SK-N-SH (cell line): Measurements from ENCODE around the gene PWWP2B. TPM values are rescaled to one million over a fixed set of nuclear protein-coding genes. Genes with fewer than 3 reads are reported as not detected.

Experiments
- CTCF ChIA-PET: fragments of 300-600, 350-600 bp; formaldehyde crosslinking; extraction: SDS; loops from one replicate; lab custom pipeline; 2021; lab: Yijun Ruan, JAX
- POLR2A ChIA-PET: fragments of 350-600 bp; sonication (Branson Sonifier 250); formaldehyde crosslinking; extraction: SDS; loops from one replicate; lab custom pipeline; 2020; ENCODE audit warnings: antibody characterized with exemption, inconsistent platforms; lab: Yijun Ruan, JAX
- DNase-seq: peaks from one replicate; pipeline ENCODE4 v3.0.0; 2012
- H2AFZ ChIP-seq: fragments of 200-600 bp; sonication (generic); 2 replicates; pipeline ENCODE4 v1.8.1; 2016; ENCODE audit warnings: antibody characterized with exemption, mild to moderate bottlenecking, low read depth
- H3F3A ChIP-seq: fragments of 200-600 bp; sonication (generic); replicated peaks from 2 replicates; pipeline ENCODE3; 2016; ENCODE audit warnings: antibody characterized with exemption, mild to moderate bottlenecking; ENCODE audit not compliant: insufficient read depth
- H3K27ac ChIP-seq, 2 experiments: fragments of 200-500 bp in 1 of 2; fragments of 200-600 bp in 1 of 2; sonication (Bioruptor generic) in 1 of 2; sonication (generic), shearing (Covaris generic) in 1 of 2; 2 replicates each; pipeline versions ENCODE4 v1.5.1 to v1.6.1; 2014 to 2016; ENCODE audit warnings: low read depth in 2 of 2, inconsistent platforms in 1 of 2, low read length in 1 of 2, mild to moderate bottlenecking in 1 of 2, mixed read lengths in 1 of 2
- H3K27me3 ChIP-seq: fragments of 200-600 bp; sonication (generic), shearing (Covaris generic); 2 replicates; pipeline ENCODE4 v1.6.1; 2016; ENCODE audit warnings: mixed run types; ENCODE audit not compliant: insufficient read depth
- H3K36me3 ChIP-seq, 2 experiments: fragments of 200-500 bp in 1 of 2; fragments of 200-600 bp in 1 of 2; sonication (Bioruptor generic) in 1 of 2; sonication (generic) in 1 of 2; replicated peaks in 1 of 2; 2 replicates each; pipeline versions ENCODE3 to v1.5.1; 2014 to 2016; ENCODE audit warnings: low read length in 1 of 2, mild to moderate bottlenecking in 1 of 2; ENCODE audit not compliant: insufficient read depth in 2 of 2, control insufficient read depth in 1 of 2
- H3K4me1 ChIP-seq, 2 experiments: fragments of 200-500 bp in 1 of 2; fragments of 200-600 bp in 1 of 2; sonication (Bioruptor generic) in 1 of 2; sonication (generic), shearing (Covaris generic) in 1 of 2; 2 replicates each; pipeline versions ENCODE4 v1.5.1 to v1.6.1; 2014 to 2016; ENCODE audit warnings: low read depth in 1 of 2, low read length in 1 of 2, mixed run types in 1 of 2; ENCODE audit not compliant: insufficient read depth in 2 of 2, control insufficient read depth in 1 of 2
- H3K4me2 ChIP-seq: fragments of 200-600 bp; sonication (generic), shearing (Covaris generic); 2 replicates; pipeline ENCODE4 v1.6.1; 2017; ENCODE audit warnings: mixed run types
- H3K4me3 ChIP-seq, 2 experiments: fragments of 200-500 bp in 1 of 2; fragments of 200-600 bp in 1 of 2; sonication (Bioruptor generic) in 1 of 2; sonication (generic), shearing (Covaris generic) in 1 of 2; 2 replicates each; pipeline versions ENCODE4 v1.5.1 to v1.8.1; 2014 to 2016; ENCODE audit warnings: low read depth in 2 of 2, inconsistent platforms in 1 of 2, low read length in 1 of 2, mild to moderate bottlenecking in 1 of 2, mixed read lengths in 1 of 2, moderate library complexity in 1 of 2
- H3K79me2 ChIP-seq: fragments of 200-600 bp; sonication (generic); 2 replicates; pipeline ENCODE4 v1.8.1; 2017; ENCODE audit warnings: mild to moderate bottlenecking; ENCODE audit not compliant: insufficient read depth
- H3K9ac ChIP-seq: fragments of 200-600 bp; sonication (generic); 2 replicates; pipeline ENCODE4 v1.6.1; 2017; ENCODE audit warnings: mixed run types
- H3K9me2 ChIP-seq: fragments of 200-600 bp; sonication (generic); 2 replicates; pipeline ENCODE4 v1.6.1; 2017; ENCODE audit warnings: mixed run types
- H3K9me3 ChIP-seq: fragments of 200-600 bp; sonication (generic); 2 replicates; pipeline ENCODE4 v1.6.1; 2017; ENCODE audit warnings: mixed run types, mild to moderate bottlenecking, moderate library complexity
- H4K20me1 ChIP-seq: fragments of 200-600 bp; sonication (generic); 2 replicates; pipeline ENCODE4 v1.6.1; 2017; ENCODE audit warnings: mild to moderate bottlenecking, mixed run types; ENCODE audit not compliant: insufficient read depth
- CHD2 ChIP-seq: fragments of 150-350 bp; IDR thresholded peaks from 2 replicates; pipeline ENCODE4 v1.6.1; 2018; ENCODE audit warnings: low read length; ENCODE audit not compliant: partially characterized antibody
- CTCF ChIP-seq: fragments of 200-600 bp; sonication (generic); IDR thresholded peaks from 2 replicates; pipeline ENCODE4 v1.6.1; 2017; ENCODE audit warnings: antibody characterized with exemption, mild to moderate bottlenecking, moderate library complexity
- ELF1 ChIP-seq: IDR thresholded peaks from 2 replicates; pipeline ENCODE4 v1.4.0; 2012
- EP300 ChIP-seq, 2 experiments: IDR thresholded peaks; 2 replicates each; pipeline versions ENCODE4 v1.4.0 to v1.6.1; 2012; ENCODE audit warnings: borderline replicate concordance in 1 of 2, low read depth in 1 of 2, low read length in 1 of 2
- FOXJ3 ChIP-seq: sonication (generic); formaldehyde crosslinking; IDR thresholded peaks from 2 replicates; pipeline ENCODE4 v1.5.1; 2020; ENCODE audit warnings: mild to moderate bottlenecking, missing genetic modification reagents
- FOXM1 ChIP-seq: IDR thresholded peaks from 2 replicates; pipeline ENCODE4 v1.4.0; 2012; ENCODE audit warnings: low read depth, mild to moderate bottlenecking
- GATA2 ChIP-seq: sonication (generic); formaldehyde crosslinking; IDR thresholded peaks from 2 replicates; pipeline ENCODE4 v1.5.0; 2020; ENCODE audit warnings: mild to moderate bottlenecking, missing genetic modification reagents
- NFIC ChIP-seq: IDR thresholded peaks from 2 replicates; pipeline ENCODE4 v1.4.0; 2012; ENCODE audit warnings: borderline replicate concordance
- POLR2AphosphoS5 ChIP-seq: IDR thresholded peaks from 2 replicates; pipeline ENCODE4 v1.6.1; 2012; ENCODE audit warnings: low read depth, low read length
- RAD21 ChIP-seq: IDR thresholded peaks from 2 replicates; pipeline ENCODE4 v1.6.1; 2012; ENCODE audit warnings: mild to moderate bottlenecking, low read length
- RCOR1 ChIP-seq: fragments of 150-350 bp; IDR thresholded peaks from 2 replicates; pipeline ENCODE4 v1.6.1; 2017; ENCODE audit warnings: antibody characterized with exemption, low read length
- RFX5 ChIP-seq: IDR thresholded peaks from 2 replicates; pipeline ENCODE4 v1.6.1; 2012; ENCODE audit warnings: mild to moderate bottlenecking, improper control_type of control experiment, low read length
- RXRA ChIP-seq: IDR thresholded peaks from 2 replicates; pipeline ENCODE4 v1.4.0; 2012; ENCODE audit warnings: low read depth, mild to moderate bottlenecking, borderline replicate concordance
- TCF12 ChIP-seq: IDR thresholded peaks from 2 replicates; pipeline ENCODE4 v1.4.0; 2012
- USF1 ChIP-seq: IDR thresholded peaks from 2 replicates; pipeline ENCODE4 v1.4.0; 2012; ENCODE audit warnings: low read depth, borderline replicate concordance
- USF2 ChIP-seq: fragments of 150-350 bp; IDR thresholded peaks from 2 replicates; pipeline ENCODE4 v1.6.1; 2017; ENCODE audit warnings: antibody characterized with exemption, low read length, low read depth, borderline replicate concordance
- YY1 ChIP-seq: IDR thresholded peaks from 2 replicates; pipeline ENCODE4 v1.4.0; 2012; ENCODE audit warnings: low read depth, mild to moderate bottlenecking
- WGBS: methylation state at CpG from one replicate; pipeline ENCODE4 v1.1.6; 2017; ENCODE audit warnings: low lambda C conversion rate; 5-methylcytosine and 5-hydroxymethylcytosine counted together
- polyA plus RNA-seq, 3 experiments: library from polyadenylated mRNA; depleted of rRNA; stranded (reverse); fragments of >200 nt; gene quantifications; 2 replicates each; pipeline ENCODE4 v1.2.3, GENCODE V29; 2012

Gene PWWP2B
- polyA plus RNA-seq, 1 of the 3 experiments (the other 2 are of a cell fraction), result 2.4 TPM

GRCh38 chr10:132396494-132397035 is 435 bp upstream of the PWWP2B start:
- WGBS, result no CpG with 5 or more reads among the region's 80 CpGs

GRCh38 chr10:132397671-132398565 is 918 bp downstream of the PWWP2B start:
- WGBS, result 12% methylated on average over 20 of the region's 40 CpGs
- Histone ChIP-seq H3K27ac (peak overlapping the region in 1 of 2 experiments; percentile 82; a peak in 3 of 4 replicates), H3K9me3 (no peaks in the 10 kb centered on the region), H3K4me3 (peak overlapping the region; percentile 73 to 85), H3K4me1 (peaks cover 4 to 29% of the 10 kb centered on the region in 2 experiments; a peak in 2 of 4 replicates), H3F3A (peaks cover 3% of the 10 kb centered on the region), H3K79me2 (peaks cover 11% of the 10 kb centered on the region; the same call in 1 of the 2 replicates), H3K9me2 (no peaks in the 10 kb centered on the region), H3K27me3 (no peaks in the 10 kb centered on the region), H3K36me3 (no peaks in the 10 kb centered on the region), H2AFZ (peak overlapping the region; percentile 56; the same call in 1 of the 2 replicates), H3K4me2 (peak overlapping the region; percentile 100), H4K20me1 (no peaks in the 10 kb centered on the region), H3K9ac (peak overlapping the region; percentile 64)
- ChIA-PET CTCF (interaction anchor here (0.8 to 1.8 kb wide), 8 partner anchors 8 to 49 kb away, joined by 3 to 5 read pairs (median 3); no protein-coding TSS in a partner anchor), POLR2A (interaction anchor here (0.6 to 1.0 kb wide), 2 partner anchors 13 to 28 kb away, joined by 3 to 4 read pairs; no protein-coding TSS in a partner anchor)
- peak; percentile 87 for DNase-seq
- no peak for TF ChIP-seq FOXM1
- no peak for TF ChIP-seq CHD2
- TF ChIP-seq ELF1, result no peak
- TF ChIP-seq RAD21, result 0 out of 2 replicates have a peak, but pooled peaks have one; percentile 1
- TF ChIP-seq FOXJ3, result no peak
- TF ChIP-seq EP300 (IDR thresholded peaks at IDR 0.05; ENCODE audit: borderline replicate concordance in 1 of 2, low read depth in 1 of 2, low read length in 1 of 2), result peak in 1 of 2 experiments; percentile 46; a peak in 1 of 4 replicates
- no peak for TF ChIP-seq RXRA
- no peak for TF ChIP-seq CTCF
- peak; percentile 27; the same call in 1 of the 2 replicates for TF ChIP-seq USF2
- no peak for TF ChIP-seq RCOR1
- peak; percentile 78 for TF ChIP-seq USF1

More at GRCh38 chr10:132396494-132397035, 435 bp upstream of the PWWP2B start:
- peak overlapping the region; percentile 51 to 73; a peak in 3 of 4 replicates for H3K4me3 ChIP-seq
- ChIA-PET CTCF (interaction anchor here (1.0 to 1.2 kb wide), 2 partner anchors 14 to 51 kb away, joined by 3 read pairs; no protein-coding TSS in a partner anchor), POLR2A (no interaction called here)
- no peak overlapping the region for H2AFZ ChIP-seq
- H4K20me1 ChIP-seq, result no peaks in the 10 kb centered on the region
- H3K9ac ChIP-seq, result peak overlapping the region; percentile 52; the same call in 1 of the 2 replicates
- H3K27me3 ChIP-seq, result no peaks in the 10 kb centered on the region
- H3K4me2 ChIP-seq, result peak overlapping the region; percentile 78; the same call in 1 of the 2 replicates
- TF ChIP-seq CTCF (0 out of 2 replicates have a peak, but pooled peaks have one; percentile 7), RFX5 (no peak), RAD21 (peak; percentile 18; the same call in 1 of the 2 replicates), TCF12 (no peak), YY1 (no peak), POLR2AphosphoS5 (no peak), GATA2 (no peak), NFIC (no peak)
- H3K79me2 ChIP-seq, result peaks cover 11% of the 10 kb centered on the region; the same call in 1 of the 2 replicates
- H3F3A ChIP-seq, result peaks cover 3% of the 10 kb centered on the region
- DNase-seq, result peak; percentile 96
- no peaks in the 10 kb centered on the region for H3K9me3 ChIP-seq
- H3K27ac ChIP-seq, result peak overlapping the region in 1 of 2 experiments; percentile 54; a peak in 1 of 4 replicates
- H3K9me2 ChIP-seq, result no peaks in the 10 kb centered on the region
- peaks cover 4 to 29% of the 10 kb centered on the region in 2 experiments; a peak in 2 of 4 replicates for H3K4me1 ChIP-seq
- no peaks in the 10 kb centered on the region for H3K36me3 ChIP-seq
